Activated CD4-positive, alpha-beta T cell treated with anti-CD3 and anti-CD28 coated beads for 36 hours (primary cell): ENCODE measurements around the gene TWIST1. TPM values are rescaled to one million over a fixed set of nuclear protein-coding genes. Genes with fewer than 3 reads are reported as not detected.

Source experiments
- ATAC-seq: fragments of 200-7000 bp; cut with Tn5 transposase; one replicate; pipeline ENCODE4 v1.10.0; 2021; ENCODE audit warnings: mild to moderate bottlenecking, moderate library complexity
- CTCF ChIA-PET: fragments of 350-600 bp; sonication (Branson Sonifier 250); formaldehyde crosslinking; loops from one replicate; lab custom pipeline; 2021; ENCODE audit warnings: antibody characterized with exemption; lab: Charles Lee
- POLR2A ChIA-PET: fragments of 350-600 bp; sonication (Branson Sonifier 250); formaldehyde crosslinking; loops from one replicate; lab custom pipeline; 2021; ENCODE audit warnings: antibody characterized with exemption, inconsistent platforms; lab: Charles Lee
- DNase-seq: peaks from one replicate; pipeline ENCODE4 v3.0.0-alpha.2; 2020
- H3K27ac Mint-ChIP-seq: one replicate; pipeline ENCODE4 v1.8.0; 2021; ENCODE audit warnings: mixed read lengths
- H3K27me3 Mint-ChIP-seq: one replicate; pipeline ENCODE4 v1.8.0; 2021; ENCODE audit warnings: mixed read lengths
- H3K36me3 Mint-ChIP-seq: one replicate; pipeline ENCODE4 v1.8.0; 2021; ENCODE audit warnings: low read depth, mixed read lengths
- H3K4me1 Mint-ChIP-seq: one replicate; pipeline ENCODE4 v1.8.0; 2021; ENCODE audit warnings: mixed read lengths
- H3K4me3 Mint-ChIP-seq: one replicate; pipeline ENCODE4 v1.8.0; 2021; ENCODE audit warnings: mild to moderate bottlenecking, moderate library complexity, mixed read lengths
- H3K9me3 Mint-ChIP-seq: one replicate; pipeline ENCODE4 v1.8.0; 2021; ENCODE audit warnings: low read depth, mixed read lengths
- intact Hi-C, 2 experiments: fragments of 100-400 bp; cut with DNase I in 1 of 2; cut with micrococcal nuclease in 1 of 2; formaldehyde crosslinking; loops; one replicate each; pipeline versions ENCODE4 v1.14.2 to v1.15.1; 2022 to 2024; cut with DNase I, micrococcal nuclease
- total RNA-seq, 2 experiments: library from RNA; stranded (reverse); gene quantifications; one replicate each; pipeline ENCODE4 v1.2.3, GENCODE V29; 2021

TWIST1 gene
- 1 to 10 TPM; 1.2 TPM for total RNA-seq

DNA sequence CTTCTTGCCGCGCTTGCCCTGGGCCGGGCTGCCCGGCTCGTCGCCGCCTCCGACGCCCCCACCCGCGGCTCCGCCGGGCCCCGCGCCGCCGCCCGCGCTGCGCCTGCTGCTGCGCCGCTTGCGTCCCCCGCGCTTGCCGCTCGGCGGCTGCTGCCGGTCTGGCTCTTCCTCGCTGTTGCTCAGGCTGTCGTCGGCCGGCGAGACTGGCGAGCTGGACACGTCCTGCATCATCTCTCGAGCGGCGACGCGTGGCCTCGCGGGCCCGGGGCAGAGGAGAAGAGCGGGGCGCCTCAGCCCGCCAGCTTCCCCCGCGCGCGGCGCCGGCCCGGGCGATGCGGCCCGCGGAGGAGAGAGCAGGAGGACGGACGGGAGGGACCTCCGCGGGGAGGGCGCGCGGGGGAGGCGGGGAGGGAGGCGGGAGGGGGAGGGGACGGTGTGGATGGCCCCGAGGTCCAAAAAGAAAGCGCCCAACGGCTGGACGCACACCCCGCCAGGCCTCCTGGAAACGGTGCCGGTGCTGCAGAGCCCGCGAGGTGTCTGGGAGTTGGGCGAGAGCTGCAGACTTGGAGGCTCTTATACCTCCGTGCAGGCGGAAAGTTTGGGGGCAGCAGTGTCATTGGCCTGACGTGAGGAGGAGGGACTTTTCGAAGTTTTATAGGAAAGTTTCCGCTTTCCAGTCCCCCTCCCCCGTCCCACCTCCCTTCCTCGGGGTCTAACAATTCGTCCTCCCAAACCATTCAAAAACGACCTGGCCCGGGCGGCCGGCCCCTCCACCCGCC lies at the start of gene TWIST1:
TSS of gene TWIST1 (minus strand) at position 546 of the 779 bp plus-strand sequence. CDS start at position 231, 315 bp downstream.
- Mint-ChIP-seq H3K9me3 (no peaks in the 10 kb centered on the region), H3K4me3 (no peak within 1 kb of the TSS), H3K36me3 (no peaks in the 10 kb centered on the region), H3K27ac (no peak within 1 kb of the TSS), H3K27me3 (peaks cover 48% of the 10 kb centered on the region), H3K4me1 (peaks cover 4% of the 10 kb centered on the region)
- CTCF ChIA-PET = no interaction called here
- peak; percentile 36 for ATAC-seq
- POLR2A ChIA-PET = no interaction called here
- DNase-seq = peak; percentile 24
- intact Hi-C loops = no loop called here

DNA sequence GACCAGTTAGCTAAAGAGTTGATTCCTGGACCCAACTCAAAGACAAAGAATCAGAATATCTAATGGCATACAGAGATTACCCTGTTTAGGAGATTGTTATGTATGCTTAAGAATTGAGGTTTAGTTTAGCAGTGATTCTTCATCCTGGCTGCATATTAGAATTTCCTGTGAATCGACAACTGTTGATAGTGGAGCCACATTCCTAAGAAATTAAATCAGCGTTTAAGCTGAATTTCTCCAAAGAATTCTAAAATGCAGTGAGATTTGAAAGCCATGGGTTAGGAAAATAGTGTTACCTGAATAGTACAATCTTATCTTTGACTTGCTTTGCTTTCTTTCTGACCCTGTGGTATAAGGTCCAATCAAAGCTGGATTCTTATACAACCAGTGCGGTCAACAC lies 44.2 kb upstream of the TWIST1 start:
- ChIA-PET POLR2A (no interaction called here), CTCF (no interaction called here)
- intact Hi-C loops = no loop called here
- Mint-ChIP-seq H3K9me3 (no peaks in the 10 kb centered on the region), H3K27me3 (peaks cover 2% of the 10 kb centered on the region), H3K36me3 (no peaks in the 10 kb centered on the region), H3K4me1 (no peaks in the 10 kb centered on the region), H3K27ac (no peak overlapping the region), H3K4me3 (no peak overlapping the region)
- DNase-seq (no peak), ATAC-seq (no peak)

GRCh38 chr7:19146699-19147098 lies 29.3 kb upstream of the TWIST1 start:
- Mint-ChIP-seq H3K27me3 (peaks cover 38% of the 10 kb centered on the region), H3K9me3 (peaks cover 1% of the 10 kb centered on the region), H3K27ac (no peak overlapping the region), H3K4me3 (no peak overlapping the region), H3K36me3 (no peaks in the 10 kb centered on the region), H3K4me1 (no peaks in the 10 kb centered on the region)
- POLR2A ChIA-PET = no interaction called here
- DNase-seq (no peak), ATAC-seq (no peak)
- intact Hi-C loops = no loop called here
- CTCF ChIA-PET = no interaction called here

- Mint-ChIP-seq H3K4me1 (no peaks in the 10 kb centered on the region), H3K27me3 (peaks cover 38% of the 10 kb centered on the region), H3K9me3 (no peaks in the 10 kb centered on the region), H3K4me3 (no peak overlapping the region), H3K36me3 (no peaks in the 10 kb centered on the region), H3K27ac (no peak overlapping the region)
- no peak for ATAC-seq
- ChIA-PET POLR2A (no interaction called here), CTCF (interaction anchor here (0.7 kb wide), 1 partner anchor 902 kb away, joined by 3 read pairs; no protein-coding TSS in a partner anchor)
- intact Hi-C loops = no loop called here
- DNase-seq = no peak
These were observed 28.1 kb upstream of the TWIST1 start for GRCh38 chr7:19145434-19146115.

DNA sequence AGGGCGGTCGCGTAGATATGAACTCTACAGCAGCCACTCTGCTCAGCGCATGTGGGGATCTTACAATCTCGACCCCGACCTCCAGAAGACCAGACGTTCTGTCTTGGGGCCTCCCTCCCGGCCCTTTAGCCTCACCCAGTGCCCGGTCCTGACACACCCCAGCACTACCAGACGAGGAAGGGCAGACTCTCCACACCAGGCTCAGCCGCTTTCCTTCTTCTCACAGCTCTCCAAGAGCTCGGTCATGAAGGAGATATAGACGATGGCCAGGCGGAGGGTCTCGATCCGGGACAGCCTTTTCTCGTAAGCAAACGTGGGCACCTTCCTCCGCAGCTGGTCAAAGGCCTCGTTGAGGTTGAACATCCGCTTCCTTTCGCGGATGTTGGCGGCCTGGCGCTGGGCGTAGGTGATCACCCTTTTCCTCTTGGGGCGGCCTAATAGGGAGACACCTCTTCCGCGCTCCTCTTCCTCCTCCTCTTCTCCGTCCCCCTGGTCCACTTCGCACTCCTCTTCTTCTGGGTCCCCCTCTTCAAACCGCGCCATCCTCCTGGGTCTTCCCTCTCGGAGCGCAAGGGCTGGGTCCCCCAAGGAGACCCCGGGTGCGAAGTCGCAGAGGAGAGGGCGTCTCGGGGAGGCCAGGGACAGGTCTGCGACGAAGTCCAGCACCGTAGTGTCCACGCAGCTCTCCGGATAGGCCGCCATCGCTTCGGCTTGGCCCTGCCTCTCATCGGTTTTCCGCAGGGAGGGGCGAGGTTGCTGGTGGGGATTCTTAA lies 27.4 kb upstream of the TWIST1 start, which contains the start of gene FERD3L:
TSS of gene FERD3L (minus strand) at position 761 of the 773 bp plus-strand sequence. CDS start at position 702, 59 bp downstream.
- CTCF ChIA-PET = interaction anchor here (0.6 kb wide), 1 partner anchor 371 kb away, joined by 4 read pairs; no protein-coding TSS in a partner anchor
- no peak within 1 kb of the TSS for H3K4me3 Mint-ChIP-seq
- DNase-seq (no peak), ATAC-seq (no peak)
- H3K4me1 Mint-ChIP-seq = no peaks in the 10 kb centered on the region
- H3K27ac Mint-ChIP-seq = no peak within 1 kb of the TSS
- no peaks in the 10 kb centered on the region for H3K36me3 Mint-ChIP-seq
- intact Hi-C loops = loop anchor here in 1 of 2 experiments (5.0 kb wide), 1 partner anchor 38 kb away; no protein-coding TSS in a partner anchor
- POLR2A ChIA-PET = no interaction called here
- H3K9me3 Mint-ChIP-seq = no peaks in the 10 kb centered on the region
- peaks cover 38% of the 10 kb centered on the region for H3K27me3 Mint-ChIP-seq

DNA sequence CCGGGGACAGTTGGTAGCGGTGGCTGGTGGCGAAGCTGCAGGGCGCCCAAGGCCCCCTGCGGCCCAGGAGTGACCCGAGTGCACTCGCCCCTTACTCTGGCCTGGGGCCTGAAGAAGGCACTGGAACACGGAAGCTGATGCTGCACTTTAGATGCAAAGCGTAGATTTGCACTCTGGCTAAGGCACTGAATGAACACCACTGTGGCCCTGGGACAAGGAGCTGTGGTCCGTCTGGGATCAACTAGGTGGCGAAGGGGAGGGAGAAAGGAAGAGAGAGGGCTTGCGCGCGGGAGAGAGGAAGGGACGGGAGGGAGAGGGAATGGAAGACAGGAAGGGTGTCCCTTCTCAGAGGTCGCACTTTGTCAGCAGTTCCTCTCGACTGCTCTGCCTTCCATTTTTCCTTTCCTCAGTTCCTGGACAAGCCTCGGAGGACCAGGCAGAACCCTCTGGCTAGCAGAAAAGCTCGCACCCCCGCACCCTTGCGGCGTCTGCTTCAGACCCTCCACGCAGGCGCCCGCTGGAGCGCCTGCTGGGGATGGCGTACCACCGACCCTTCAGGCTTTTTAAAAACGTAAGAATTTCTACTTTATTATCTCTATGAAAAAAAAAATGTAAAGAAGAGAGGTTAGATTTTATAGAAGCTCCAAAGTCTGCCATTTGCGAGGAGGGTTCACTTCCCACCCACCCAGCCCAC lies 26.6 kb upstream of the TWIST1 start:
- no peak overlapping the region for H3K27ac Mint-ChIP-seq
- H3K4me1 Mint-ChIP-seq = no peaks in the 10 kb centered on the region
- DNase-seq = no peak
- H3K4me3 Mint-ChIP-seq = no peak overlapping the region
- intact Hi-C loops = loop anchor here in 1 of 2 experiments (5.0 kb wide), 1 partner anchor 37 kb away; no protein-coding TSS in a partner anchor
- no peaks in the 10 kb centered on the region for H3K36me3 Mint-ChIP-seq
- H3K9me3 Mint-ChIP-seq = no peaks in the 10 kb centered on the region
- ChIA-PET POLR2A (no interaction called here), CTCF (interaction anchor here (0.6 kb wide), 1 partner anchor 372 kb away, joined by 4 read pairs; no protein-coding TSS in a partner anchor)
- no peak for ATAC-seq
- peaks cover 38% of the 10 kb centered on the region for H3K27me3 Mint-ChIP-seq

DNA sequence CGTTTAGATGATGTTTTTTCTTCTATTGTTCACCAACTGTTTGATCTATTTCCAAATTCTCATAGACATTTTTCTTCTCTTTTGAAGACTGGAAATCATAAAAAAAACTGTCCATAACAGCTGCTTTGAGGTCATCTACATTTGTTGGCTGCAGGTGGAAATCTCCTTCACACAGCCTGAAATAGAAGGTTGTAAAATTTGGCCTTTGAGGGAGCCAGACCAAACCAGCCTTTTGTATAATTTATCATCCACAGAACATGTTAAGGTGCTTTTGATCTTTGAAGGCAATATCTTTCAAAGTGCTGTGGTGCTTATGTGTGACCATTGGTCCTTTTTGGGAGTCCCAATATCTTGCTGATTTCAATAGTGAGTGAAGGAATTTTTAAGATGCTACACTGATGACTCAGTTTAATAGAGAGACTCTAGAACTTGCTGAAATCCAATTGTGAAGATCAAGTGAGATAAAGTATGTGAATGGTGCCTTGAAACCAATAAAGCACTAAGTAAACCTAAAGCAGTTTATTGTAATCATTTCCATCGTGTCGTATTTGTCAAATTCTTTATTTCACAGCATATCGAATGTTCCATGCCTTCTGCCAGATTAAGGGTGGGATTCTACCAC lies 22.4 kb upstream of the TWIST1 start:
- ATAC-seq (no peak), DNase-seq (no peak)
- ChIA-PET CTCF (interaction anchor here (0.8 kb wide), 1 partner anchor 54 kb away, joined by 3 read pairs; no protein-coding TSS in a partner anchor), POLR2A (no interaction called here)
- peaks cover 2% of the 10 kb centered on the region for H3K9me3 Mint-ChIP-seq
- intact Hi-C loops = loop anchor here in 1 of 2 experiments (5.0 kb wide), 1 partner anchor 33 kb away; no protein-coding TSS in a partner anchor
- no peaks in the 10 kb centered on the region for H3K36me3 Mint-ChIP-seq
- no peaks in the 10 kb centered on the region for H3K4me1 Mint-ChIP-seq
- H3K4me3 Mint-ChIP-seq = no peak overlapping the region
- peaks cover 18% of the 10 kb centered on the region for H3K27me3 Mint-ChIP-seq
- no peak overlapping the region for H3K27ac Mint-ChIP-seq

- no peaks in the 10 kb centered on the region for H3K36me3 Mint-ChIP-seq
- intact Hi-C loops = no loop called here
- peaks cover 2% of the 10 kb centered on the region for H3K9me3 Mint-ChIP-seq
- peaks cover 2% of the 10 kb centered on the region for H3K27me3 Mint-ChIP-seq
- no peak overlapping the region for H3K27ac Mint-ChIP-seq
- ATAC-seq = no peak
- DNase-seq = no peak
- POLR2A ChIA-PET = no interaction called here
- H3K4me3 Mint-ChIP-seq = no peak overlapping the region
- CTCF ChIA-PET = no interaction called here
- no peaks in the 10 kb centered on the region for H3K4me1 Mint-ChIP-seq
These were observed 16.4 kb upstream of the TWIST1 start for GRCh38 chr7:19133886-19134285.

DNA sequence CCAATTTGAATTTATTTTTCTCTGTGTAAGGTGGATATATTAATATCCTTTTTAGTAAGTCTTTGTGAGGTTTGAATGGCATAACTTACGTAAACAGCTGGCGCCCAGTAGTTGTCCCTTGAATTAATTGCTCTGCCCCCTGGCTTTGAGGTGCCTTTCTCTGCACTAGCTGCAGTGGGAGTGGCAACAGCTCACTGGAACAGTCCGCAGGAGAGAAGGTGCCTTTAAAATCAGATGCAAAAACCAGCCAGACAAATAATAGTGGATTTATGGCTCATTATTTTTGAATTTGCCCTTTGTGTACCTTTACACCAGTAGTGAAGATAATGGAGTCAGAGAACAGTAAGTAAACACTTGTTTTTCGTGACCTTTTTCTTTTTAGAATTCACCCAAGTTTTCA lies 16.0 kb upstream of the TWIST1 start:
- intact Hi-C loops = no loop called here
- H3K4me1 Mint-ChIP-seq = no peaks in the 10 kb centered on the region
- H3K27me3 Mint-ChIP-seq = peaks cover 2% of the 10 kb centered on the region
- no peaks in the 10 kb centered on the region for H3K36me3 Mint-ChIP-seq
- ChIA-PET POLR2A (no interaction called here), CTCF (no interaction called here)
- peaks cover 2% of the 10 kb centered on the region for H3K9me3 Mint-ChIP-seq
- H3K27ac Mint-ChIP-seq = no peak overlapping the region
- no peak overlapping the region for H3K4me3 Mint-ChIP-seq
- ATAC-seq = no peak
- DNase-seq = no peak

DNA sequence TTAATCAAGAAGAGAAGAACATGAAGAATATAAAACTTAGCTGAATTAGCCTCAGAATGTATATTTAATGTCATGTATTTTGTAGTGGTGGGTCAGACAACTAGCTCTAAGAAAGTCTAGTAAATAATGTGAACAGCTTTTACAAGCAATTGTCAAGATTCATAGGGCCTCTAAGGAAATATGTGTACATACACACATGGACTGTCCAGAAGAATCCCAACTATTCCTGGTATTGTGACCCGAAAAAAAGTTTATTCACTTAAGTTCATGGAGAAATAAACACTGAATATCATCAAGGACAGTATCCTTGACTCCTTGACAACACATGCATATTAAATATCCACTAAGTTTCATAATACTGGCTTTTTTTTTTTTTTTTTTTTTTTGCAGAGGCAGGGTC lies 11.4 kb upstream of the TWIST1 start:
- H3K36me3 Mint-ChIP-seq = no peaks in the 10 kb centered on the region
- intact Hi-C loops = no loop called here
- no peaks in the 10 kb centered on the region for H3K9me3 Mint-ChIP-seq
- POLR2A ChIA-PET = no interaction called here
- H3K27me3 Mint-ChIP-seq = peaks cover 2% of the 10 kb centered on the region
- H3K4me1 Mint-ChIP-seq = no peaks in the 10 kb centered on the region
- DNase-seq (no peak), ATAC-seq (no peak)
- H3K4me3 Mint-ChIP-seq = no peak overlapping the region
- no peak overlapping the region for H3K27ac Mint-ChIP-seq
- CTCF ChIA-PET = no interaction called here
